HG03139 (cell line): ENCODE measurements around the gene IQCM.

ENCODE experiments used
- ATAC-seq: cut with Tn5 transposase; IDR thresholded peaks from one replicate; pipeline ENCODE4 v1.9.1; 2021; ENCODE audit not compliant: unreplicated experiment

The IQCM gene

GRCh38 chr4:149713031-149713430 lies 102.6 kb downstream of the IQCM start:
- ATAC-seq = no peak

DNA sequence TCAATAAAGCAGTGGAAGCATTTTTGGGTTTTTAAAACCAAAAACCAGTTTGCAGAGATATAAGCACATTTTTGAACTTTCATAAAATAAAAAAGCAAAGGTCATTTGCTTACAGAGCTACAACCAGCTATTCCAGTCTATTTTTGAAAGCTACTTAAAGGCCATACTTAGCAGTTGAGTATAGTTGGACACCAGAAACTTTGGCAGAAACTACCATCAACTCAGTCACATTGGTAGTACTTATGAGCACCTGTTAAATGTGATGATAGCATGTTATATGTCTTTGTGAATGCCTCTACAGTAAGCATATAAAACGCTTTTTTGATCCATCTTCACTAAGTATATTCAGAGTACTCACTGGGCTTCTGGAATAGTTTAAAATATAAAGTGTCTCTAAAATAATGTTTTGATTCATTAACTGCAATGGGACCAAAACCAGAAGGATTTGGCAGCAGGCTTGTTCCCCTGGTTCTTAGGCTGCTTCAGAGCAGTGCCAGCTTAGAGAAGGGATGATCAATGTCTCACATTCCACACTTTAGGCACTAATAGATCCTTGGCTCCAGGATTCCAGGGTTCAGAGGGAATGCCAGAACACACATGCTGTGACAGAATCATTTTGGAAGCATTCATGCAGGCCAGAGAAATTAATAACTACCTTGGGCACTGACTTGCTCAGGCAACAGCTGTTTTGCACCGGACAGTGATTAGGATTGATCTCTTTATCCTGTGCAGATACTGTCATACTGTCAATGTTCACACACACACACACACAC lies 103.9 kb downstream of the IQCM start:
- ATAC-seq = no peak

- no peak for ATAC-seq
Observed at GRCh38 chr4:149709640-149710039, 106.0 kb downstream of the IQCM start.

DNA sequence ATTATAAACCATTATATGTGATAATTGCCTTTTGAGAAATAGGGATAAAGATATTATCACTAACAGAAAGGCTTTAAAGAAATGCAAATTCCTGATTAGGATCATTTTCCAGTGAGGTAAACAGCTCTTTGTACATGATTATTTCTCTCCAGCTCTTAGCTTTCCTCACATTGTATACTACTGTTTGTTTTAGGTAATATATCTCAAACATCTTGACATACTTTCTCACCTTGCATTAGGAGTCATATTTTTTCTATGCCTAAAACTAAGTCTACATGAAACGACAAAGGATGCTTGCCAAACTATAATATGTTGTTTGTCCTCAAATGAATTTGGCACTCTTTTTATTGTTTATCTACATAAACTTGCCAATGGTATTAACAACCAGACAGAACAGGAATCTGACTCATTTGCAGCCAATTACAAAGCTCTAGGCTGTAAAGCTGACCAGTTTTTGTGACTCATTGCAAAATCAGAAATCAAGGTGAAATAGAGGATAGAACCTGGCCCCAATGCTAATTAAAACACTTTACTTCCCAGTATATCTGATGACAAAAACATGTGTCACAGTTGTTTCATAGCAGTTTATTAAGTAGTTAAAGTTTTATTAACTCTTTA lies 107.0 kb downstream of the IQCM start:
- ATAC-seq = no peak

DNA sequence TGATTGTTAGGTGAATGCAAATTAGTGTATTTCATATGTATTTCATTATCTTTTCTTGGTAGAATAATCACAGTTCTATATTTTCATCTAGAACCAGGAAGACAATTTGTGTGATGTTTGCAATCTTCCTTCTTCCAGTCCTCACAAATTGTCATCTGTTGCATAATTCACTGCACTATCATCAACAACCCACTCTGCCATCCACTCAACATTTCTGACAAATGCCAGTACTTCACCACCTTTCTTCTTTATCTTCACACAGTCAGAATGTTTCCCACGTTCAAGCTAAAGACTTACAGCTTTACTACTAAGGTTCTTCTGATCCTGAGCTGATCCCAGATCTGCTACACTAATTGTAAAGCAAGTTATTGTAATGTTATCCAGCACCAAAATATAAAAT lies 107.8 kb downstream of the IQCM start:
- no peak for ATAC-seq

GRCh38 chr4:149706942-149707341 lies 108.7 kb downstream of the IQCM start:
- no peak for ATAC-seq

DNA sequence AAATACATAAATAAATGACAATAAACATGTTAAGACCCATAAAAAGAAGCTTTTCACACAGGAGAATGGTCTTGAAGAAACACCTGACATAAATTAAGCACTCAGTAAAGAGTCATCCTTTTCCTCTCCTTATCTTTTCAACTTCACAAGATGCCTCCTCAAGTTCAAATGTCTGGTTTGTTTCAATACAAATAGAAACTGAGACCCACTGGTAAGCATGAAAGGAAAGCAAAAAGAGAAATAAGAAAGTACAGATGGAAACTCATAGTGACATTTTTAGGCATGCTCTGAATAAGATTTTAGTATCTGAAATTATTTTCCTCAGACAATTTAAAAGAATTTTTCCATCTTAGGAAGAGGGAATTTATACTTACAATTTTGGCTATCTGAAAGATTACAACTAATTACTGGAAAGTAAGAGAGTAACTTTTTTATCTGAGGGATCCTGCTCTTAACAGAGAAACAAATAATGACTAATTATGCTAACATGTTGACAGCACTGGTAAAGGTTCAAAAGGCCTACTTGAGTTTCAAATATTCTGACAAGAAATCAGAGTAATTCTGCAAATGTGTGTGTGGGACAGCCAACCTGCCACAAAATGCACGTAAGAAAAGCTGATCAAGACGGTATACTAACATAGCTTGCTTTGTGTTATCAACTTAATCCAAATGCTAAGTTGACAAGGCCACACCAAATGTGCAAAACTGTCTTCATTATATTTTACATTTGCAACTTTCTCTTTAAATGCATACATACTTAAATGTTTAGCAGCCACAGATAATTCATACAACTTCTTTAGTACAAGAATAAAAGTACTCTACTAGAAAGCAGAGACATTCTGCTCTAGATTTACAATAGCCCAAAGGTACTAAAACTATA lies 113.0 kb downstream of the IQCM start:
- ATAC-seq = no peak

GRCh38 chr4:149701435-149702156 lies 114.0 kb downstream of the IQCM start:
- no peak for ATAC-seq

DNA sequence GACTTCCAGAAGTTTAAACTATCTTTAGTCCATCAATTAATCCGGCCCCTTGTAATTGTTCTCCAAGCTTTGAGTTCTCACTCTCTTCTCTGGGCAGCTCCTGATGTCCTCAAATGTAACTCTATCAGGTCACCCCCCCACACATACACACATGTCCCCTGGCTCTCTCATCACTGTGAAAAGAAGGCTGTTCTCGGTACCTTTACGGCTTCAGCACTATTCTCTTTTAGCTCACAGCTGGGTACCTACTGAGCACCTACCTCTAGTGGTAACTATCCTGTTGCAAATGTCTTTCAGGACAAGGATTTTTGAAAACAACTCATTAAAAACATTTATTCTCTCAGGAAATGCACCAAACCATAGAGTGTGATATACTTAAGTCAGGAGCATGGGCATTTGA lies 115.4 kb downstream of the IQCM start:
- ATAC-seq = no peak

- ATAC-seq = no peak
Observed at GRCh38 chr4:149699642-149700041, 116.0 kb downstream of the IQCM start.

DNA sequence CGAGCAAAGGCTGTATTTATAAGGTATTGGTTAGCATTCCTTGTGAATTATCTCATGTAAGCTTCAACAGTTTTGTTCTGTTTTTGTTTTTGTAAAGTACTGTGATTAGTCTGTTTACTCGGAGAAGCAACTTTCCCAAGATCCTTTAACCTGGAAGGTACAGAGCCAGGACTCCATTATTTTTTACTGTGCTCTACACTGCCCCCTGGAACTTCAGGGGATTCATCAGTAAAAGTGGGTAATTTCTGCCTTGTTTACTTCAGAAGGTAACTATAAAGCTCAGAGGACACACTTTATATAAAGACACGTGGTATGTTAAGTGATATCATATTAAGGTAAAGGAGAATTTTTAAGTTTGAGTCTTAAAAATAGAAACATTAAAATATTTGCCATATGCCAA lies 124.9 kb downstream of the IQCM start:
- no peak for ATAC-seq

DNA sequence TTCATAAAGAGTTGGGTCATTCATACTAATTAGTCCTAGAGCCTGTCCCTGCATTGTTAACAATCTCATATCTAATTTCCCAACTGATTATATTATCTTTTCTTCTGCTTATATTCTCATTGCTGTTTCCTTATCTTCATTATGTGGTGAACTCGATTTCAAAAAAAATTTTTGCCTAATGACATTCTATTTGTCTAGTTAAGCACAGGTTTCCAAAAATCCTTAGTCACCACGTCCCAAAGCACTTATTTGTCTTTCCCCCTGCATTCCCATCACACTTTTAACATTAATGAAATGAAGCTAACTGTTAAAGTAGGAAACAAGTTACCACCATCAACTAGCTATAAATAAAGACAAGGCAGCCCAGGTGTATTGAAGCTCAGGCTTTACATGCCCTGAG lies 131.1 kb downstream of the IQCM start:
- no peak for ATAC-seq

GRCh38 chr4:149676076-149676475 lies 139.6 kb downstream of the IQCM start:
- ATAC-seq = no peak

GRCh38 chr4:149645790-149646189 lies 169.9 kb downstream of the IQCM start:
- ATAC-seq = no peak

- ATAC-seq = no peak
Observed at GRCh38 chr4:149638073-149638472, 177.6 kb downstream of the IQCM start.

- no peak for ATAC-seq
Observed at GRCh38 chr4:149634368-149634767, 181.3 kb downstream of the IQCM start.

- no peak for ATAC-seq
Observed at GRCh38 chr4:149631629-149632028, 184.0 kb downstream of the IQCM start.

GRCh38 chr4:149630064-149630463 lies 185.6 kb downstream of the IQCM start:
- ATAC-seq = no peak

DNA sequence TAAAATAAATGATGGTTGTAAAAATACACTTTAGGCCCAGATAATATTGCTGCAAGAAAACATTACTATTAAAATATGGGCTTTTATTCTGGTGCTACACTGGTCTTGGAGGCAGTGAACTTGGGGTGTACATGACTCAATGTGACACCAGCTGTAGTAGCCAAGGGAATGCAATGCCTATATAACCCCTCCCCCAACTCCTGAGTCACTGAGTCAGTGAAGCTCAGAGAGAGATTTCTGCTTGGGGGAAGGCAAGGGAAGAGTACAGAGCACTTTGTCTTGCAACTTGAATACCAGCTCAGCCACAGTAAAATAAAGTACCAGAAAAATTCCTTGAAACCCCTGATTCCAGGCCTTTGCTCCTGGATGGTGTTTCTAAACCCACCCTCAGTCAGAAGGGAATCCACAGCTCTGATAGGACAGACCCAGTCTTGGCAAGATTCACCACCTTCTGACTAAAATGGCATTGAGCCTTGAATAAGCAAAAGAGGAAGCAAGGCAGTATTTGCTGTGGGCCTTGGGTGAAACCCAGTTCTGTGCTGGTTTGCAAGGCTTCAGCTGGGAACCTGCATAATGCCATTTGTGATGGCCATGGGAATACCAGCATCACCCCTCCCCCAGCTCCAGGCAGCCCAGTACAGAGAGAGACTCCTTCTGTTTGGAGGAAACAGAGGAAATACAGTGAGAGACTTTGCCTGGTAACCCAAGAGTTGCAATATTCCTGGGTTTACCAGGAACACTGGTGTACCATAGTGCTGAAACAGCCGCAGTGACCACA lies 209.9 kb downstream of the IQCM start:
- ATAC-seq = no peak

GRCh38 chr4:149604827-149605226 lies 210.8 kb downstream of the IQCM start:
- no peak for ATAC-seq
